HG02763 (cell line): ENCODE data around the gene EFCC1.

ENCODE experiments used
- ATAC-seq: cut with Tn5 transposase; IDR thresholded peaks from one replicate; pipeline ENCODE4 v1.9.1; 2021; ENCODE audit warnings: mild to moderate bottlenecking, moderate library complexity; ENCODE audit not compliant: unreplicated experiment

The EFCC1 gene

DNA sequence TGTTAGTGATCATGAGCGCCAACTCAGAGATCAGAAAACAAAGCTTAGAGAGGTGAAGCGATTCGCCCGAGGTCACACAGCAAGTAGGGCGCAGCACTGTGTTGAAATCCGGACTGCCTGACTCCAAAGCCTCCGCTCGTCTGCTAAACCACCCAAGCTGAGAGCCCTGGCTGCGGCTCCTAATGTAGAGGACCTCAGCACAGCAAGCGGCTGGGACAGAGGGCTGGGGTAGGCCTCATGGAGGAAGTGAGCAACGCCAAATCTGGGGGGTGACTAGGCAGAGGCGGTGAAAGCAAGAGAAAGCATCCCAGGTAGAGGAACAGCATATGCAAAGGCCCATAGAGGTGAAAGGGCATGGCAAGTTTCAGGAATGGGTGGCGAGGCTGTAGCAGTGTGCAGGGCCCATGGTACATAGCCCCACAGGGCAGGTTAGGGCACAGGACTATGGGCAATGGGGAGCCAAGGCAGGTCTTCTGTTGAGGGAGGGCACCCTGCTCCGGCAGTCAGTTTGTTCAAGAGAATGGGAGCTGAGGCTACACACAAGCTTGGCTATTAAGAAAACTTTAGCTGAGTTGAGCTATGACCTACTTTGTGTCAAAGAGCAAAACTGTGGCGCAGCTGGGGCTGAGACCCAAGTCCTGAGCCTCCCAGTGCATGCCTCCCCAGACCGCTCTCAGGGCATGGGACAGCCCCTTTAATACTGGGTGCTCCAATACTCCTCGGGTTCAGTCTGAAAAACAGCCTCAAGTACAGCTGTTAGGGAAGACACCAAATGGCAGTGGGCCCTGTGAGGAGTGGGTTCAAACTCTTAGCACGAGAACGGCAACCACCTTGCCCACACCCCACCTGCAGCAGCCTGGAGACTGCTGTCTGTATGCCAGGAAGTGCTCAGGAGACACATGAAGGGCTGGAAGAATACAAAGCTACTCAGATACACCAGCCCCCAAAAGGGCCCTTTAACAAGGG, 6.2 kb upstream of the EFCC1 start:
- no peak for ATAC-seq

DNA sequence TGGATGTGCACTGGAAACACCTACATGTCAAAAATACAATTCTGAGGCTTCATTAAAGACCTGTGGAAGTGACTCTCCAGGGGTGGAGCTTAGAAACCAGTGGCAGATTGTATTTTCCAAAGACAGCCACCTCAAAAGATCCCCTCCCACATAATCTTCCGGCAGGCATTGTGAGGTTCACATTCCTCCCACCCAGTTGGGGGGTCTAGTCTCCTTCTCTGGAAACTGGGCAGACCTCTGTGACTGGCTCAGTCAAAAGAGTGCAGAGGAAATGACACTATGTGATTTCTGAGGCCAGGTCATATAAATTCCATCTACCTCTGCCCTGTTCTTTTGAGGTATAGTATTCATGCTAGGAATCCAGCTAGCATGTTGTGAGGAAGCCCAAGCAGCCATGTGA, 5.4 kb upstream of the EFCC1 start:
- ATAC-seq = no peak

DNA sequence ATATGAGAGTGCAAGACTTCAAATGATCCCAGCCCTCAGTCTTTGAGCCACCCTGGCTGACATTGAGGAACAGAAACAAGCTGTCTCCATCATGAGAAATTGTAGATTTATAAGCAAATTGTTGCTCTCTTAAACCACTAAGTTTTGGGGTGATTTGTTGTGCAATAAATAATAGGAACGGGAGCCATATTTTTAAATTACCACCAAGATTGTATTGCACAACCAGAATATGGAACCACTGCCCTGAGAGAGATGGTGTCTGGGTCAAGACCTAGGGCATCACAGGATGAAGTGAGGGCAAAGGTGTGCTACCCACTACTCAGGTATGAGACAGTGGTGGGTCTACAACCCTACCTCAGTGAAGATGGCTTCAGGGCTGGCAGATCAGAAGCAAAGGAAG, 4.9 kb upstream of the EFCC1 start:
- ATAC-seq = no peak

DNA sequence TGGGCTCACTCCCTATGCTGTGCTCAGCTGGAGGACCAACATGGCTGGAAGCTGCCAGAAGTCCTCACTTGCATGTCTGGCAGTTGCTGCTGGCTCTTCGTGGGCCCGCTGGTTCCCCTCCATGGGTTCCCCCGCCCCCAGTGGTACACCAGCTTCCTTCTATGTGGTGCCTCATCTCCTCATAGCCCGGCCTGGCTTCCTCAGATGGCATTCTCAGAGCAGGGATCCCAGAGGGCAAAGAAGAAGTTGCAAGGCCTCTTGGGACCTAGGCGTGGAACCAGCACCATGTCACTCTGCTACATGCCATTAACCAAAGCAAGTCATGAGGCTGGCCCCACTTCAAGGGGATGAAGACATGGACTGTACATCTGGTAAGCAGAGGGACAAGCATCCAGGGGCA, 4.4 kb upstream of the EFCC1 start:
- no peak for ATAC-seq

DNA sequence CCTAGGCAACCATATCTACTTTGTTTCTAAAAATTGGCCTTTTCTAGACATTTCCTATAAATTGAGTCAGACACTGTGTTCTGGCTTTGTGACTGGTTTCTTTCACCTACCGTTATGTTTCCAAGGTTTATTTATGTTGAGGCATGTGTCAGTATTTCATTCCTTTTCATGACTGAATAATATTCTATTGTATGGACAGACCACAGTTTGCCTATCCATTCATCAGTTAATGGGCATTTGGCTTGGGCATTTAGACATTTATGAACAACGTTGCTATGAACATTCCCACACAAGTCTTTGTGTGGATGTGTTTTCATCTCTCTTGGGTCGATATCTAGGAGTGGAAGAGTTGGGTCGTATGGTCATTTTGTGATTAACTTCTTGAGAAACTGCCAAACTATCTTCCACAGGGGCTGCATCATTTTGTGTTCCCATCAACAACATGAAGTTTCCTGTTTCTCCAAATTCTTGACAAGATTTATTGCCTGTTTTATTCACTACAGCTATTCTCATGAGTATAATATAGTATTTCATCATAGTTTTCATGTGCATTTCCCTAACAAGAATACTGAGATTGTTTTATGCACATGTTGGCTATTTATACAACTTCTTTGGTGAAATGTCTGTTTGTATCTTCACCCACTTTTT, 3.5 kb upstream of the EFCC1 start:
- no peak for ATAC-seq

DNA sequence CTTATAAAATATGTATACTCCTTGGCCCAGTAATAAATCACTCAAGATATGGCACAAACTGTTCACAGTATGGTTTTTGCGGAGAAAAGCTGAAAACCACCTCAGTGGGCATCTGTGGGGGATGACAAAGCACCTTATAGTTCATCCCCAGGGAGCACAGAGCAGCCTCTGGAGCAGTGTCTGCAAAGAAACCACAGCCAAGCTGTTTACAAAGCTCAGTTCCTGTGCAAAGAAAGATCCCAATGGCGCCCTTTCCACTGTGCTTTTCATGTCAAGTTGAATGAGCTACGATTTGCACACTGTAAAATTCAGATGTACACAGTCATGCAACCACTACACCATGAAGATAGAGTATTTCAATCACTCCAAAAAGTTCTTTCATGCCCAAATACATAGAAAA, 2.5 kb upstream of the EFCC1 start:
- no peak for ATAC-seq

DNA sequence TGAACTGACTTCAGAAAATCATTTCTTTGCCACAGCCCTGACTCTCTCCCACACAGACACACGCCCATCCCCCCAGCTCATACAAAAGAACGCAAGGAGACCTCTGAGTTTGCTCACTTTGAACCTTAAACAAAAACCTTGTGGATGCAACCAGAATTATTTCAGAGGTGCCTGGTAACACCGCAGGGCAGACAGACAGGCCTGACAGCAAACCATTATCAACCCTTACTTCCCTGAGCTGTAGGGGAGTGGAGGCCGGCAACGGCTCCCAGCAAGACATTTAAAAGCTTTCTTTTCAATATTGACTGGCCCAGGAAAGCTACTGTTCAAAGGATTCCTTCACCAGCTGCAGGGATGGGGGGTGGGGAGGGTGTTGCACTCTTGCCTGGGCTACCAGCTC, 2.0 kb upstream of the EFCC1 start:
- no peak for ATAC-seq

DNA sequence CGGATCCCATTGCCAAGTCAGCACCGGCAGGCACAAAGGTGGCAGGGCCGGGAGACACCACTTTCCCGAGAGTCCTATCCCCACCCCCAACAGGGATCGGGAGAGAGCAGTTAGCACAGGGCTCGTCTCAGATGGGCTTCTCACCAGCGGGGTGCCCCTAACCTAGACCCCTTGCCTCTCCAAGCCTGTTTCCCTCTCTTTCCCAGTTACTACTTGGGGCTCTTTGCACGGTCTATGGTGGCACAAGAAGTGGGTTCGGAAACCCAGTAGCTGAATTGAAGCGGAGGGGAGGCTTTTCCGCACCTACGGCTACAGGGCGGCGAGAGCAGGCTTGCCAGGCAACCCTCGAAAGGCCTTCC, 383 bp upstream of the EFCC1 start:
- ATAC-seq = no peak

DNA sequence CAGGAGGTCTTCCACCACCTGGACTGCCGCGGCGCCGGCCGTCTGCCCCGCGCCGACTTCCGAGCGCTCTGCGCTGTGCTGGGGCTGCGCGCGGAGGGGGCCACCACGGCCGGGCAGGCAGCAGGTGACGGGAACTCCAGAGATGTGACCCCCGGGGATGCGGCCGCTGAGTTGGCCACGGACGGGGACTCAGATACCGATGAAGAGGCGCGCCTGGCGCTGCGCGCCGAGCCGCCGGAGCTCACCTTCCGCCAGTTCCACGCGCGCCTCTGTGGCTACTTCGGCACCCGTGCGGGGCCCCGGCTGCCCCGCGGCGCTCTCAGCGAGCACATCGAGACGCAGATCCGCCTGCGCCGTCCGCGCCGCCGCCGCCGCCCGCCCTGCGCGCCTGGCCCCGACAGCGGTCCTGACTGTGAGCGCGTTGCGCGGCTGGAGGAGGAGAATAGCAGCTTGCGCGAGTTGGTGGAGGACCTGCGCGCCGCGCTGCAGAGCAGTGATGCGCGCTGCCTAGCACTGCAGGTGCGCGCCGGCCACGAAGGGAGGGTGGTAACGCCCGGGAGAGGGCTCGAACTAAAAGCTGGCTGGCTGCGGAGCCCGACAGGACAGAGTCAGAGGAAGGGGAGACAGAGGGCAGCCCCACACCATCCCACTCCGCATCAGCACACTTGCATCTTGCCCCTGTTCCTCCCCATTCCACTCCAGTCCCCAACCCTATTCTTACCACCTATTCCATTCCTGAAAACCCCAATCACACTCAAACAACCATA, 885 bp downstream of the EFCC1 start:
- ATAC-seq = no peak

DNA sequence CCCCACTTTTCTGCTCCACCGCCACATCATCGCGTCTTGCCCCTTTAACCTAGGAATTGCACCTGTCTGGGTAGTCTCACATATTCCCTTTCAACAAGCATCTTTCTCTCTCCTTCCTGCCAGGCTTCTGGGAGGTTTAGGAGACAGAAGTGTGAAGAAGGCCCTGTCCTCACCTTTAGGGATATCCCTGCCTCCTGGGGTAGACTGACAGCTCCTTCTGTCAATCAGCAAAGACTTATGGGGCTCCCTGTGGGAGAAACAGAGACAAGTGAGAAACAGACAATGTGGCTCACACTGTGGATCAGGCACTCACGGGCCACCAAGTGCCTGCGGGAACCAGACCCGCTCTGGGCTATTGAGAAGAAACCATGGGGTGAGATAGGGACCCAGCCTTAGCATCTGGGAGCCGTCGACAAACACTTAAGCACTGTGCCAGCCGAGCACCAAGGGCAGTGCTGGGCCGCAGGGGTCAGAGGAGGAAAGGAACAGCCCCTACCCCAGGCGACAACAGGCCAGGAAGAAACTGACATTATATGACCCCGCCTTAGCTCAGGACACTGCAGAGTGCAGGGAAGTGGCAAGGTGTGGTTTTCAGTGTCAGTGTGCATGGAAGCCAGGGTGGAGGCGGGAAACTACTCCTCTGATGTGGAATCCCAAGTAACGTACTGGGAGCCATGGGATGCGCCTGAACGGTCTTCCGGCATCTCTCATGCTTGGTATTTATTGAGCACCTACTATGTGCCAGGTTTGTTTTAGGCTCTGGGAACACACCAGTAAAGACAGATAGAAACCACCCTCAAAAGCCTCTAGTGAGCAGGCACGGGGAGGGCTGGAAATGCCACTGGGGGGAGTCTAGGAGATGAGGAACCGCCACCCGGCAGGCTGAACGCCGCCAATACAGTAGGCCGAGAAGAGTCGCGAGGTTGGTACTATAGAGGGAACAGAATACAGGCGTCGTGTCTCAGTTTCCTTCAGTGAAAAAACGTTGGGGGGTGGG, 1.8 kb downstream of the EFCC1 start:
- no peak for ATAC-seq

DNA sequence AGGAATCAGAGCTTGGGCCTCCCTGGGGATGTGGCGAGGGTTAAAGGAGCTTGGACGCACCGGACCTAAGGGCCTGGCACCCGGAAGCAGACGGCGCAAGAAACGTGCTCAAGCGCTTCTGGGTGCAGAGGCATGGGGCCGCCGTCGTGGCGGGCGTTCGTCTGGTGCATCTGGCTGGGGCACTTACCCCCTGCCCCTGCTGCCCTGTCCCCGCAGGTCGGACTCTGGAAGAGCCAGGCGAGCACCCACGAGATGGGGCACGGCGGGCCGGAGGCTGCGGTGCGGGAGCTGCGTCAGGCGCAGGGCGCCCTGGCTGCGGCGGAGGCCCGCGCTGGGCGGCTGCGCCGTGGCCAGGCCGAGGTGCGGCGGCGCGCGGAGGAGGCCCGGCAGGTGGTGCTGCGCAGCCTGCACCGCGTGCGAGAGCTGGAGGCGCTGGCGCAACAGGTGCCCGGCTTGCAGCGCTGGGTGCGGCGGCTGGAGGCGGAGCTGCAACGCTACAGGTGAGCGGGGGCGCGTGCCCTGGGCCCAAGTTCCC, 2.5 kb downstream of the EFCC1 start:
- ATAC-seq = no peak

DNA sequence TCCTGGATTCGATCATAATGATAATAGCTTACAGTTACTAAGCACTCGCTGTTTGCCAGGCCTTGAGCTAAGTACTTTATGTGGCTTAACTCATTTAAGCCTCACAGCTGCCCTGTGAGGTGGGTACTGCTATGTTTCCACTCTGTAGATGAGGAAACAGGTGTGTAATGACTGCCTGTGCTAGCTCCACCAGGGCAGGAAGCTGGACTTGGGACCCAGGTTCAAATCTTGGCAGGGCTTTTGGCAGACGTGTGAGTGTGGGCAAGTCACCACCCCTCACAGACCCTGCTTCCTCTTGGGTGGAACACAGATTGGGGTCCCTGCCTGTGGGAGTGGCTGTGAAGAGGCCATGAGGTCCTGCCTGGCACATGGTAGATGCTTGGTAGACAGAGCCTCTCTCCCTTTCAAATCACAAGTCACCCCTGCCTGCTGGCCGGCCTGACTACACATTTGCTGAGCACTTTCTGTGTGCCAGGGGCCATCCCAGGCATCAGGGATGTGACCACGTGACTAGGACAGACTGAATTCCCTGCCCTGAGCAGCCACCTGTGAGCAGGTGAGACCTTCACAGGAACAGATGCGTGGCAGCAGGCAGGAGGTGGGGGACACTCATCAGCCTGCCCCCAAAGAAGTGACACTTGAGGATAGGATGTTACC, 3.7 kb downstream of the EFCC1 start:
- ATAC-seq = no peak

DNA sequence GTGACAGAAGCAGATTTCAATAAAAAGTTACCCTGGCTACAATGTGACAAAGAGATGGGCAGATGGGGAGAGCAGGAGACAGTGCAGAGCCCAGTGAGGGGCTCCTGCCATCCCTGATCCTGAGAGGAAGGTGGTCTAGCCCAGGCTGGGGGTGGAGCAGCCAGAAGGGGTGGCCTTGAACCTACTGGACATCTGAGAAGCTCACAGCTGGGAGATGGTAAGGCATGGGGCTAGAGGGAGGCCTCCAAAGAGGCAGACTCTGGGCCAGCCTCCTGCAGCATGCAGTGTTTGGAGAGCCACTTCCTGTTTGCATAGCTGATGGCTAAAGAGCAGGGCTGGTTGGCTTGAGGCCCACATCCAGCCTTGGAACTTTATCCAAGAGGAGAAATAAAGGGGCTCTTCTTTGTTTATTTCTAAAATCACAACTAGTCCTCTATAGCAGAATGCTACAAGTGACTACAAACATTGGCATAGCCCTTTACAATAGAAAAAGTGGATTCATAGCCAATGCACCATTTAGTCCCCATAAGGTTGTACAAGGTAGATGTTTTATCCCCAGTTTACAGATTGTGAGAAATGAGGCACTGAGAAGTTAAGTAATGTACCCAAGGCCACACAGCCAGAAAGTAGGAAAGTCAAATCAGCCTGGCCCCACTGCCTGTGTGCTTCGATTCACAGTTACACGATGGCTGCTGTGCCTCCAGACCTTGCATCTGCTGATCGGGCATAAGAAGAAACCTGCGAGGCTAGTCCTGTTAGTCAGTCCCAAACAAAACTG, 4.6 kb downstream of the EFCC1 start:
- ATAC-seq = no peak

DNA sequence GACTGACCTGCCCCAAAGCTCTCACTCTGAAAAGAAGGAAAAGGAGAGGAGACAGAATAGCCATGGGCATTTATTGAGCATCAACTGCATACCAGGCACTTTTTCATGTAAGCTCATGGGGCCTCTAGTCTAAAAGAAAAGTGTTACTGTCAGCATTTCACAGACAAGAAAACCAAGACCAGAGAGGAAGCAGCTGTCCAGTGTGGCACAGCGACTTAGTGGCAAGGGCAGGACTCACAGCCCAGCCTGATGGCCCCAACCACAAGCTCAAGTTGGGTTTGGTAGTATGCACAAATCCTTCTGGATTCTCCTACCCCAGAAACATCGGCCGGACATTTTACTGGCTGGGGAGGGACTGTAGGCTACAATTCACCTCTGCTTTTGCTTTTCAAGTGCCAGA, 5.8 kb downstream of the EFCC1 start:
- ATAC-seq = no peak

DNA sequence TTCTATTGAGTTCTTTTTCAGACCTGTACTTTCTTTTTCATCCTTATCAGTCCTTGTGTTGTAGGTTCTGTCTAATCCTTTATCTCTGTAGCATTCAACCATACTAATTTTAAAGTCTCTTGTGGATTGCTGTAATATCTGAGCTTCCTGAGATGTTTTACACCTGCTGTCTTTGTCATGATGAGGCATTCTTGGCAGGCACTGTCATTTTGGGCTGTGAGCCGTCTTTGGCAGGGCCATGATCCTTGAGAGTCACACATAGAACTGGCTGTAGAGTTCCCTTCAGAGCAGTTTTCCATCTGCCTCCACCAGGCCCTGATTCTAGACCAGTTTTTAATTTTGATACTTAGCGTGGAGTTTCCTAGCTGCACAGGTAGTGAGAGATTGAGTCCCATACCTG, 6.7 kb downstream of the EFCC1 start:
- ATAC-seq = no peak

DNA sequence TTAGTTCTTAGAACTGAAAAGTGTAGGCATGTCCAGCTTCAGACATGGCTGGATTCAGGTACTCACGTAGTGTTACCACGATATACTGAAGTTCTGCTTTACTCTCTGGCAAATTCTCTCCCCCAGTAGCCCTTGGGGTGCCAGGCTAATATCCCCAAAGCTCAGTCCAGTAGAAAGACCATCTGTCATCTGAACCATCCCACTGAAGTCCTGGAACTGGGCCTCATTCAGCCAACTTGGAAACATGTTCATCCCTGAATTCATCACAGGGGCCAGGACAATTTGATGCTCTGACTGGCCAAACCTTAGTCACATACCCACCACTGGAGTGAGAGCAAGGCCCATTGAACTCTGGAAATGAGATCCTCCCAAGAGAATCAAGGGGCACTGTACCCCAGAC, 8.2 kb downstream of the EFCC1 start:
- no peak for ATAC-seq

DNA sequence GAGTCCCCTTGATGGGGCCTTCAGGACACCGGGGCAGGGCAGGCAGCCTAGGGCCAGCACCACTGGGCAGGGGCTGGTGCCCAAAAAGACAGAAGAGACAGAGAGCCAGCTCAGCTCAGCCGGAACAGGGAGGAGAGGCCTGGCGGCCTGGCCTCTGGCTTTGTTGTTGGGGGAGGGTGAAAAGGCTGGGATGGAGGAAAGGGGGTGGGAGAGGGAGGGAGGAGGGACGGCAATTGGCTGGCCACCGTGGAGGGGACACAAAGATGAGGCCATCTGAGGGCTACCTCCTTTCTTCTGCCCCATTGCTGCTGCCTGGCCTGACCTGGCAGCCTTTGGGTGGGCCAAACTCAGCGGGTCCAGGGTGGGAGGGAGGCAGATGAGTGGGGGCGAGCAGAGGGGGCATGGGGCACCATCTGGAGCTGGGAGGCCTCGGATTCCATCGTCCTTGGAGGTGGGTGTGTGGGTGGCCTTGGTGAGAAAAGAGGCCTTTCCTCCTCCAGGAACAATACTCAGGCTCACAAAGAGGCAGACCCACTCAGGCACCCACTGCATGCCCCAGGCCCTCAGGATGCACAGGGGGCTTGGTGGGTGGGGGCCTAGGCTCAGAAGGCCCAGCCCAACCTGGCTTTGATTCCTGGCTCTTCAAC, 9.3 kb downstream of the EFCC1 start:
- ATAC-seq = no peak

DNA sequence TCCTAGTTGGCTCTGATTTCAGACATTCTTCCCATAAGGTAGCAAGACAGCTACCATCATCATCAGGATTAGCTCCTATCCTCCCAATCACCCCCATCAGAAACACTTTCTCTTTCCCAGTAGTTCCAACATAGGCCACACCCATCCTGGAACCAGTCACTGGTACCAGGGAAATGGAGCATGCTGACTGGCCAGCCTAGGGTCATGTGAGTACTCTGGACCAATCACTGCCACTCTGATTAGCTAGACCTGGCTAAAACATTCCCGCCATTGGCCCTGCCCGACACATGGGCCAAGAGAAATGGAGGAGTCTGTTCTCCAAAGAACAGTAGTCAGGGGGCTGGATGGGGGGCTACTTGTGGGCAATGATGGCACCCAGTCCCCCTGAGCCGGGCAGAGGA, 12.4 kb downstream of the EFCC1 start:
- ATAC-seq = no peak

DNA sequence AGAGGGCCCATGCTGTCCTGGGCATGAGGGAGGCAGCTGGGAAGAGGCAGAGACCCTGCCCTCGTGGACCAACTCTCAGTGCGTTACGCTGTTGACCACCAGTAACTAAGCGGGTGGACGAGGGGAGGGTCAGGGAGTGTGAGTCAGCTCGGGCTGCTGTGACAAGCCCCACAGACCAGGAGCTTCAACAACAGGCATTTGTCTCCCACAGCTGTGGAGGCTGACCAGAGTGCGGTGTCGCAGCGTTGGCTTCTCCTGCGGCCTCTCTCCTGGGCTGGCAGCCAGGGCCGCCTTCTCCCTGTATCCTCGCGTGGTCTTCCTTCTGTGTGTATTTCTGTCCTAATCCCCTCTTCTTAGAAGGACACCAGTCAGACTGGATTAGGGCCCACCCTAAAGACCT, 13.0 kb downstream of the EFCC1 start:
- no peak for ATAC-seq
